ENCODE data around the gene SLC16A10.
"Not testable (repeated sequence)": the region's sequence is repeated elsewhere in the genome, so short reads cannot be mapped to it uniquely, and the experiment has no call there.

Gene SLC16A10, protein sequence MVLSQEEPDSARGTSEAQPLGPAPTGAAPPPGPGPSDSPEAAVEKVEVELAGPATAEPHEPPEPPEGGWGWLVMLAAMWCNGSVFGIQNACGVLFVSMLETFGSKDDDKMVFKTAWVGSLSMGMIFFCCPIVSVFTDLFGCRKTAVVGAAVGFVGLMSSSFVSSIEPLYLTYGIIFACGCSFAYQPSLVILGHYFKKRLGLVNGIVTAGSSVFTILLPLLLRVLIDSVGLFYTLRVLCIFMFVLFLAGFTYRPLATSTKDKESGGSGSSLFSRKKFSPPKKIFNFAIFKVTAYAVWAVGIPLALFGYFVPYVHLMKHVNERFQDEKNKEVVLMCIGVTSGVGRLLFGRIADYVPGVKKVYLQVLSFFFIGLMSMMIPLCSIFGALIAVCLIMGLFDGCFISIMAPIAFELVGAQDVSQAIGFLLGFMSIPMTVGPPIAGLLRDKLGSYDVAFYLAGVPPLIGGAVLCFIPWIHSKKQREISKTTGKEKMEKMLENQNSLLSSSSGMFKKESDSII

DNA sequence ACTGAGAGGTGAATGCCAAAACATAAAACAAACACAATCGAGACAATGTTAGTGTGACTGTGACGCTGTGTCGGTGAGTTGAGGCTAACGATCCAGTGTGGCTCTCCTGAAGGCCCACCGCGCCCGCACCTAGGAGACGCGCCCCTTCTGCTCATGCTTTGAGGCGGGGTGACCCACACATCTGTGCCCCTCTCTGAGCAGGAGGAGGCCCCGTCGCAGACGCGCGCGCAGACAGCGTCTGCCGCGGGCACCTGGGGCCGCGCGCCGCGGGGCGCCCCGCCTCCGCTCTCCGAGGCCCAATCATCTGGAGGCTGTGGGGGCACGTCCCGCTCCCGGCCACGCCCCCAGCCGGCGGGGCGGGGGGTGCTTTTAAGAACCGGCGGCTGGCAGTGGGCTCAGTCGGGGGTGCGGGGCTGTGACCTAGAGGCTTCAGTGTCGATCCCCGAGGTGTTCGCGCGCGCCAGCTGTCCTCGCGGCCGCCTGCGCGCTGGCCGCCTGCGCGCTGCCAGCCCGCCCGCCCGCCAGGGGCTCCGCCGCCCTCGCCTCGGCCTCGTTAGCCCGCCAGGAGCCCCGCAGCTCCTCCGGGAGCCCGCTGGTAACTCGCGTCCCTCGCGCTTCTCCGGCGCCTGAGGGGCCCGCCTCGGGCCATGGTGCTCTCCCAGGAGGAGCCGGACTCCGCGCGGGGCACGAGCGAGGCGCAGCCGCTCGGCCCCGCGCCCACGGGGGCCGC lies at the start of gene SLC16A10:
SLC16A10 (plus strand) TSS at position 398 of the 730 bp plus-strand sequence; CDS start at position 648, 250 bp downstream.
- FAIRE-seq (no peak), DNase-seq (ENCODE audit: low spot score) (peak; percentile 87)

DNA sequence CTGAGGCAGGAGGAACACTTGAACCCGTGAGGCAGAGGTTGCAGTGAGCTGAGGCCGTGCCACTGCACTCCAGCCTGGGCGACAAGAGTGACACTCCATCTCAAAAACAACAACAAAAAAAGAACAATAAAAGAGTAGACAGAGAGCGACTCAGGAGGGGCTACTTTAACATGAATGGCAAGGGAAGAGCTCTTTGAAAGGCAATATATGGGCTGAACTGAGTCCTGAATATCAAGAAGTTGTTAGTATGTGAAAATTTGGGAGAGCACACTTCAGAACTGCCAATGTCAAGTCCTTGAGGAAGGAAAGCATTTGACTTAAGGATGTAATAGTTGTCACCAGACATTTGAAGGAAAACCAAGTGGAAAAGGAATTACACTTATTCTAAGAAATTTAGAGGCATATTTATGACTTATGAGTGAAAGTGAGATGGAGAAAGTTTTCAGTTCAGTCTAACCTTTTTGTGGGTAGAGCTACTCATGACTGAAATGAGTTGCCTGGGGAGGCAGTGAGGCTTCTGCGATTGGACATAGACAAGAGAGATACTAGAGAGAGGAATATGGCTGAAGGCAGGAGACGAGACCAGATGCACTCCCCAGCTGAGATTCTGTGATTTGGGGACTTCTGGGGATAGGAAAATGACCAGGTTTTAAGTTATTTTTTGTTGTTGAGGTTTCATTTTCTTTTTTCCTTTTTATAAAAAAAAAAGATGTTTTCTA lies 48.6 kb upstream of the SLC16A10 start:
- DNase-seq (ENCODE audit: low spot score), result no peak
- FAIRE-seq, result no peak

DNA sequence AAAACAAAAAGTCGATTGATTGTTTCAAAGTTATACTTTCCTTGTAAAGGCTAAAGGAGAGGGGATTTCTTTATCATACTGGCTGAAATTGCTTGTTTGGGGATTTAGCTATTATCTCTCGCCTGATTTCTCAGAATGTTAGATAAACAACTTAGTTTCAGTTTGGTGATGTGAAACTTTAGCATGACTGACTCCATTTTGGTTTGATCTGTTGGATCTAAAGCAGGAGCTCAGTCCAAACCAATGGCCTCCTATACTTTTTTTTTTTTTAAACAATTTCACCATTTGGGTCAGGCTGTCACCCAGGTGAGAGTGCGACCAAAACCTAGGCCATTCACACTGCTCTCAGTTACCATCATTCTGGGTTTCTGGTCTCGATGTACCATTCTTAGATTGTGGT lies 45.4 kb upstream of the SLC16A10 start:
- no peak for FAIRE-seq

DNA sequence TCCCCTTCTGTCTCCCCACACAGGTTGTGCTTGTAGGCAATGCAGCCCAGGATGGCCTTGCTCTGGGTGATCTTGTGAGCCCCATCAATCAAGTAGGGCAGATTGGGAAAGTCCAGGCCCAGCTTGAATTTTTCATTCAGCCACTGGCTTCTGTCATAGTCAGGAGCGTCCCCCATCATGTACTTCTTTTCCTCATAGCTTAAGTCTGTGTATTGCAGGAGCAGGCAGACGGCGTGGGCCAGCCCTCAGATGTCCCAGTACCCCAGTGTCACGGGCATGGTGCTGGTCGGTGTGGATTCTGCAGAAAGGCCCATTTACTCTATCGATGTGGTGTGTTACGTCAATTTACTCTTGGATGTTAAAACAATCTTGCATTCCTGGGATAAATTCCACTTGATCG lies 40.1 kb upstream of the SLC16A10 start:
- DNase-seq (ENCODE audit: low spot score) (no peak), FAIRE-seq (no peak)

More for the DNA sequence above, 45.4 kb upstream of the SLC16A10 start:
- no peak for DNase-seq (ENCODE audit: low spot score)

DNA sequence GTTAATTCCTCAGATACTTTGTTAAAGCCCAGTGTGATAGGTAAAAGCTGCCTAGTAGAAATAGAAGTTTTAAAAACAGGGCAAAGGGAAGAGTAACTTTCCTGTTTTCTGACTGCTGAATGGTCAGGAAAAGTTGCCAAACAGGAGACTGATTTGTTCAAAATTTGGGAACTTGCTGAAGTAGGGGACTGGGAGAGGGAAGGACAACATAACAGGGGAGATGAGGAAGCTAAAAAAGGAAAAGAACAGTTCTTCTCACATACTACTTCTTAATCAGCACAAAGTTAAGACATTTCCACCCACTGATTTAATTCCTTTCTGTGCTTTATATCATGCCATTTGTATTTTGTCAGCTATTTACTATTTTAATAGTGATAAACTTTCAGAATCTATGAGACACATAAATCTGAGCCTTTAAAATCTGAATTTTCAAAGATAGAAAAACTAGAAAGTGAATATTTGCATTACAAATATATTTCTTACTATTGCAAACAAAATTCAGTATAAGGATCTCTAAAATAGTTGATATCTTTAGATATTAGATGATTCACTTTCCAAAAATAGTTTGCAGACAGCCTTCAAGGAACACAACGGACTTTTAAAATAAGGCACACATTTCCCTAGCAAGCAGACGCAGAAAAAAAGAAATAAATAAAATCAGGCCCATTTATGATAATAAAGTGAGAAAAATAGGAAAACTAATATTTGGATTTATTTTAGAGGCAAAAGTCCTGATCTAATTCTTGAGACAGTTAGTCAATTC lies 36.9 kb upstream of the SLC16A10 start:
- FAIRE-seq (no peak), DNase-seq (ENCODE audit: low spot score) (no peak)

DNA sequence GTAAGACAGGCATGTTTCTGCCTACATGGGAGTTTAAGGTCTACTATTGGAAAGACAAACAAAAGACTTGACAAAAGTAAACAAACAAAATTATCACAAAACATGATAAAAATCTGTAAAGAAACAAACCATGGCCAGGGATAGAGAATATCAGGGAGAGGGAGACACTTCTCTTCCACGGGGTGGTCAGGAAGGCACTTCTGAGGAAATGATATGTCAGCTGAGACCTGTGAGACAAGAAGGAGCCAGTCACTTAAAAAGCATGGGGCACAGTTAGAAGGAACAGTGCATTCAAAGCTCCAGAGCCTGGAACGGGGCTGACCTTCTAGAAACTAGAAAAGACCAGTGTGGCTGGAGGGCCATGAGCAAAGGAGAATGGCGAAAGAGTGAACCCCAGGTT lies 35.1 kb upstream of the SLC16A10 start:
- DNase-seq (ENCODE audit: low spot score) (no peak), FAIRE-seq (no peak)

DNA sequence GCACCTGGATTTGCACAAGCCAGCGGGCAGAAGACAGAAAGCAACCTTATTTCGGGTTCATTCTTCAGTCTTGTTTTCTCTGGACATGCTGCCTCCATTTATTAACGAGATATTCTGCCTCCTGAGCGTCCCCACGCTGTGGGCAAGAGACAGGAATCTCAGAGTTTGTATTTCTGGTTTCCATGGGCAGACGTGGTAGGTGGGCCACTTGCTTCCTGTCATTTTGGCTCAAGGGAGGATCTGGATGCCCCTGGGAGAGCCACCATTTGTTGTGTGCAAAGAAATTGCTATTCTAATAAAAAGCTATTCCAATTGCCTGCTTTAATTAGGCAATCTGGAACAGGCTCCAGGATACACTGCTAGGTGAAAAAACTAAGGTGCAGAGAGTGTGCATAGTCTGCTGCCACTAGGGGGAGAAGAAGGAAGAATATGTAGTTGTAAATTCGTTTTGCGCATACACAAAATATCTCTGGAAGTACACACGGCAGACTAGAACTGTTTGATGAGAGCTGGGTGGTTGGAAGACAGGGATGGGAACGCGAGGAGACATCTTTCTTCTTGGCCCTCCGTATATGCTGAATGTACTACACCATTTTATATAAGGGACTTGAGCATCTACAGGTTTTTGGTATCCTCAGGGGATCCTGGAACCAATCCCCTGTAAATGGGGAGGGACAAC lies 30.1 kb upstream of the SLC16A10 start:
- DNase-seq (ENCODE audit: low spot score), result peak; percentile 22
- FAIRE-seq, result no peak

DNA sequence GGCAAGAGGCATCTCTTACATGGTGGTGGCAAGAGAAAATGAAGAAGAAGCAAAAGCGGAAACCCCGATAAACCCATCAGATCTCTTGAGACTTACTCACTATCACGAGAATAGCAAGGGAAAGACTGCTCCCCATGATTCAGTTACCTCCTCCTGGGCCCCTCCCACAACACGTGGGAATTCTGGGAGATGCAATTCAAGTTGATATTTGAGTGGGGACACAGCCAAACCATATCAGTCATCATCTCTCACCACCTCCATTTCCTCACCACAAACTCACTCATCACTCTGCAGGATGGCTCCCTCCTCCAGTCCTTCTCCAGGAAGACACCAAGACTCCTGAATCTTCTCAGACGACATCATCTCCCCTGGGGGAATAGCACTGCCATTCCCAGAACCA lies 25.8 kb upstream of the SLC16A10 start:
- no peak for FAIRE-seq
- no peak for DNase-seq (ENCODE audit: low spot score)

DNA sequence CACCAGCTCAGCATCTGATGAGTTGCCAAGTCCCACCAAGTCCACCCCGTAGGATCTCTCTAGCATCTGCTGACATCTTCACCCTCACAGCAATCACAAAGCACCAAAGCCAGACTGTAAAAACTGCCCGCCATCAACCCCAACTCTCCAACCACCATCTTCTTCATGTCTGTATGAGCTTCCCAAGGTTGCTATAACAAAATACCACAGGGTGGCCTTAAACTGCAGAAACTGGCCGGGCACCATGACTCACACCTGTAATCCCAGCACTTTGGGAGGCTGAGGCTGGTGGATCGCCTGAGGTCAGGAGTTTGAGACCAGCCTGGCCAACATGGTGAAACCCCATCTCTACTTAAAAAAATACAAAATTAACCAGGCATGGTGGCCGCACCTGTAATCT lies 25.3 kb upstream of the SLC16A10 start:
- not testable (repeated sequence) for DNase-seq (ENCODE audit: low spot score); FAIRE-seq

DNA sequence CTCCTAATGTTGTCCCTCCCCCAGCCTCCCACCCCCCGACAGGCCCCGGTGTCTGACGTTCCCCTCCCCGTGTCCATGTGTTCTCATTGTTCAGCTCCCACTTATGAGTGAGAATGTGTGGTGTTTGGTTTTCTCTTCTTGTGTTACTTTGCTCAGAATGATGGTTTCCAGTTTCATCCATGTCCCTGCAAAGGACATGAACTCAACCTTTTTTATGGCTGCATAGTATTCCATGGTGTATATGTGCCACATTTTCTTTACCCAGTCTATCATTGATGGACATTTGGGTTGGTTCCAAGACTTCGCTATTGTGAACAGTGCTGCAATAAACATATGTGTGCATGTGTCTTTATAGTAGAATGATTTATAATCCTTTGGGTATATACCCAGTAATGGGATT lies 24.4 kb upstream of the SLC16A10 start:
- FAIRE-seq; DNase-seq (ENCODE audit: low spot score): not testable (repeated sequence)

DNA sequence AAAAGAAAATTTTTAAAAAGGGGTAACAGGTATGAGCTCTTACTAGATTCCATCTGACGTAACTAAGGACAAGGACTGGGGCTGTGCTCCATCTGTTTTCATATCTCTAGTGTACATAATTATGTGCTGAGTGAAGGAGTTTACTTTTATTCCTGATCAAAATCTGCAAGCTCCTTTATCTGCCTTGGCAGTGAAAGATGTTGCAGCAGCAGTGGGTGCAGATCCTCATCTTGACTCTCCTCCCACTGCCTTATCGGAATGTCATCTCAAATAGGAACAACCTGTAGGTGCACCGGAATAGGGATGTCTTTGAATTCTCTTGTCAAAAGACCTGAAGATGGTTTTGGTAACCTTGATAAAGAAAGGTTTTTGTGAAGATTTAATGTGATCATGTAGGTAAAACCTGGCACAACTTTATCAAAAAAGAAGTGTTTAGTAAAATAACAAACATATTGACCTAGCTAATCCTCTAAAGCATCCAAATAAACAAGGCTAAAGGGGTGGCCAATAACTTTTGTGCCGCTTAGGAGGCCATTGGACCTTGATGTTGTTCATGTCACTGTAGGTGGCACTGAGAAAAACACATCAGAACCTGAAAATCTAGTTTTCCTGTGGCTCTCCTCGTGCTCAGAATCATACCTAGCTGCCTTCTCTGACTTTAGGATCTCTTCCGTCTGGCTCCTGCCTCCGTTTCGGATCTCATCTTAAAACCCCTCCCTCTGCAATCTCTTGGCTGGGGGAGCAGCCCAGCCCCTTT lies 19.0 kb upstream of the SLC16A10 start:
- FAIRE-seq (no peak), DNase-seq (ENCODE audit: low spot score) (no peak)

DNA sequence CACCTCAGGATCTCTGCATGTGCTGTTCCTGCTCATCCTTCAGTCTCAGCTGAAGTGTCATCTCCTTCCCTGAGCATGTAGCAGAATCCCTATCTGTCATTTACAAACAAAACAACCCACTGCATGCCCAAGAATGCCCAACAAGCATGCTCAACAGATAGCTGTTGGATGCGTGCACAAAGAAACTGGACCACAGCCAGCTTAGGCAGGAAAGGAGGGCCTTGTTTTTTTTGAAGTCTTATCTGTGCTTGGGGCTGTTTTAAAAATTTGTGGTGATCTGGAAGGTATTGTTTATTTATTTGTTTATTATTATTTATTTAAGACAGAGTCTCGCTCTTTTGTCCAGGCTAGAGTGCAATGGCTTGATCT lies 18.5 kb upstream of the SLC16A10 start:
- DNase-seq (ENCODE audit: low spot score) (no peak), FAIRE-seq (no peak)

DNA sequence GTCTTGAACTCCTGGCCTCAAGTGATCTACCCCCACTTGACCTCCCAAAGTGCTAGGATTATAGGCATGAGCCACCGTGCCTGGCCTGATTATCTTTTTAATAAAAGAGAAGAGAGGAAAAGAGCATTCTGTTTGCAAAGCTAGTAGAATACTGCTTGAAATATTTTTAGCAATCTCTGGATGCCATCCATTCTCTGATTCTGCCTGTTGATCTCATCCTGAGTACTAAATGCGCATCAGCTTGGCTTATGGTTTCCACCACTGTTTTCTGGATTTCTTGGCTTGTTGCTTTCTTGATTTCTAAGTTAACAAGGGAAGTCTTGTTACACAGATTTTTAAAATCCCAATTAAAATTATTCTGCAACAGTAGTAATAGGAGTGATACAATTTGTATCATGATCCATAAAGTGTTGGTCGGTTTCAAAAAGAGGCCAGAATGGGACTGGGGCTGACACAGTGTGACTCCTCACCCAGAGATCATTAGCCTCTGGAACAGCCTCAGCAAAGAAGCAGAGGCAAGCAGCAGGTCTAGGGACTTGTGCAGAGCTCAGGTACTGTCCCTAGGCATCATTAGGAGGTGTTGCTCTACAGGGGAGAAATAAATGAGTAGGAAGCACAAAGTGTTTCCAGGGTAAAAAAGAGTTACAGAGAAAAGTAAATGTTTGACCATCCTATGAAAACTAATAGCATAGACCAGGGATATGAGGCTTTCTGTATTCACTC lies 17.8 kb upstream of the SLC16A10 start:
- FAIRE-seq, result no peak
- DNase-seq (ENCODE audit: low spot score), result no peak

DNA sequence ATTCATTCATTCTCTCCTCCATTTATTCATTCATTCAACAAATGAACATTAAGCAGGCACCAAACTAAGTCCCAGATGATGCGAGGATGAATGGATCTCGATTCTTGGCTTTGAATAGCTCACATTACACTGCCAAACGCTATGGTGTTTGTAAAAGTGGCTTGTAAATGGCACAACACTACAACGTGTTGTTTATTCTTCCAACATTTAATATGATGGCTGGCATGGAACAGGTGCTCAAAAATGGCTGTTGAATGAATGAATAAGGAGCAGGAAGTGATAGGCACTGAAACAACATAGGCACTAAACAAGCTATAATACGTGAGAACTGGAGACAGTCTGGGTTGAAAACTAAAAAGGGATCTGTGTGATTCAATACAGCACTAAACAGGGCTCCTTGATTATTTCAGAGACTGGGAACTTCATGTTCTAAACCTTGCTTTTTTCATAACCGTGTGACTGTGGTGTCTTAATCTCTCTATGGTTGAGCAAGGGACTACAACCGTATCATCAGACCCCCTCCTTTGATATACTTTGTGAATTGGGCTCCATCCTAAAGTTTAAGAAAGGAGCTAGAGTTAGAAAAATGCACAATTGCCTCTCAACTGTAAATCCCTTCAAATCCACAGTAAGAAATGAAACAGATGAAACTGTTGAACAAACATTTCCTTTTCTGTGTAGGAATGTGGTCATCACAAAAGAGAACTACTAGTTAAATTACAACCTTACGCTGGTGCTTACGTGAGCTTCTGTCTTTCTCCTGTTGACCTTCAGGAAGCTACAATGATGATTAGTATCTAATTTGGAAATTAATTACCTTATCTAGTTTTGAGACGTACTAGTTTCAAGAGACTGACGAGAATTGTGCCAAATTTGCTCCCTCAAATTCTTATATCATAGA lies 16.9 kb upstream of the SLC16A10 start:
- no peak for DNase-seq (ENCODE audit: low spot score)
- no peak for FAIRE-seq

DNA sequence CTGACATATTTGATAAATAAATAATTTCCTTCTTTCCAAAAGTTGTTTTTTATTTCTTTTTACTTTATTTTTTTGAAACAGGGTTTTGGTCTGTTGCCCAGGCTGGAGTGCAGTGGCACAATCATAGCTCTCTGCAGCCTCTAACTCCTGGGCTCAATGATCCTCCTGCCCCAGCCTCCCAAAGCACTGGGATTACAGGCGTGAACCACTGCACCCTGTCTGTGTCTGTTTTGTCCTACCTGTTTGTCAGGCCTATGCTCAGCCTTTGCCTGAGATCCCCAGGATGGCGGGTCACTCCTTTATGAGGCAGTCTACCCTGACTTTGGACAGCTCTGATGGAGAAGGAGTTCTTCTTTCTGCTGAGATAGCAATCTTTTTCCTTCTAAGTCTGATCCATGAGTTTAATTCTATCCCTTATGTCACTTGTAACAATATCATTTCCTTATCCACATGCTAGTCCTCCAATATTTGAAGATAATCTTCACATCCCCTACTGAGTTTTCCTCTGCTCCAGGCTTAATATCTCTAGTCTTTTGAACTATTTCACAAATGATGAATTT lies 14.4 kb upstream of the SLC16A10 start:
- FAIRE-seq (no peak), DNase-seq (ENCODE audit: low spot score) (no peak)

DNA sequence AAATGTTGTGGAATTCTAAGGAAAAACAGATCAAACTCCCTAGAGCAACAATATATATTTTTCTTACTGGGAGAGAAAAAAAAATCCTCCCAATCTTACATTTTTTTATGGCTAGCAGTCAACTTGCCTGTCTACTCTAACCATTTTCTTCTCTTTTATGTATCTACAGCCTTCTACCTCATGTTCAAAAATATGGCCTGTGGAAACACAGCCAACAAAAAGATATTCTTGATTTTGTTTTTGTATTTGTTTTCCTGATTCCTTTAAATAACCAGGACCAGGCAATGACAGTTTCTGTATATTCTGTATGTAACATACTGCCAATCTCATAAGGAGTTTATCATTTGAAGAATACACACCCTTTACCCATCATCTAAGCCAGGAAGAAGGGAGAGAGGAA lies 13.0 kb upstream of the SLC16A10 start:
- FAIRE-seq (no peak), DNase-seq (ENCODE audit: low spot score) (no peak)

DNA sequence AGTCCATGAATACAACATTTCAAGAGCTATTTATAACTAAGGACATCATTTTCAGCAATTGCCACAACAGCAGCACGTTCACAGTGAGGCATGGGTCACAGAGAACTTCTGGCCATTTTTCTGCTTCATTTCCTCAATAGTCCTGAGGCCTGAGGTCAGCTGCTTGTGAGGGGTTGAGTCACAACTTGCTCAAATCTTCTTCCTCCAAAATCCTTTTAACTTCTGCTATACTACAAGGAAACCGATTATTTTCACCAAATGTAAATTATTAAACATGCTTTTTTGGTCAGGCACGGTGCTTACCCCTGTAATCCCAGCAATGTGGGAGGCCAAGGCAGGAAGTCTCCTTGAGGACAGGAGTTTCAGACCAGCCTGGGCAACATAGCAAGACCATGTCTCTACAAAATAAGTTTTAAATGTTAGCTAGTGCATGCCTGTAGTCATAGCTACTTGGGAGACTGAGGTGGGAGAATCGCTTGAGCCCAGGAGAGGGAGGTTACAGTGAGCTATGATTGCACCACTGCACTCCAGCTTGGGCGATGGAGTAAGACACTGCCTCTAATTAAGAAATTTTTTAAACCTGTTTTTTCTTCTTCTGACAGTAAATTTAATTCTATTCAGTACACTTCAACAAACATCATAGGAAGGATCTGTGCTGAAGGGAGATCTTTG lies 11.1 kb upstream of the SLC16A10 start:
- FAIRE-seq, result no peak
- no peak for DNase-seq (ENCODE audit: low spot score)

Measured in urothelium cell line (cell line).